ENCODE data around the gene CIDEB. TPM values are rescaled to one million over a fixed set of nuclear protein-coding genes. Genes with fewer than 3 reads are reported as not detected.
A peak's percentile ranks its signal among the peaks of the same experiment; 100 is the strongest.

The CIDEB gene
- total and polyA plus RNA-seq, 9 of the 15 experiments (the other 6 are each of a cell fraction or from before 2014, with no cell fraction given): 0.03 to 0.35 (median 0.09) TPM; not detected in 3

GRCh38 chr14:24274101-24274543 is 33.7 kb downstream of the CIDEB start:
- Histone ChIP-seq H3K9ac (ENCODE audit: insufficient read depth in 1 of 2, low read depth in 2 of 2, low read length in 2 of 2) (no peak overlapping the region; a peak in 1 of 4 replicates), H3K4me1 (replicated peaks in 1 of 2; ENCODE audit: control insufficient read depth in 2 of 2, insufficient read depth in 2 of 2, low read length in 2 of 2) (peaks cover 27 to 29% of the 10 kb centered on the region in 2 experiments; a peak in 4 of 5 replicates), H3K9me3 (replicated peaks; ENCODE audit: control insufficient read depth, insufficient read depth, low read depth, low read length) (no peaks in the 10 kb centered on the region), H3K27ac (ENCODE audit: extremely low read depth, low read depth, low read length) (peak overlapping the region; percentile 45; the same call in 1 of the 3 replicates), H3K79me2 (ENCODE audit: control insufficient read depth, insufficient read depth, low read length) (peaks cover 9% of the 10 kb centered on the region; the same call in 1 of the 3 replicates), H3K4me2 (ENCODE audit: insufficient read depth, low read length) (peak overlapping the region; percentile 52), H2AFZ (ENCODE audit: low read depth, low read length) (0 out of 2 replicates have a peak overlapping the region, but pooled peaks have one; percentile 19), H3K36me3 (ENCODE audit: control insufficient read depth, insufficient read depth, low read length) (no peaks in the 10 kb centered on the region; the same call in 2 of the 3 replicates), H3K4me3 (no peak overlapping the region), H3K9me1 (ENCODE audit: control insufficient read depth, insufficient read depth, low read length) (peaks cover 2% of the 10 kb centered on the region), H4K20me1 (replicated peaks; ENCODE audit: control insufficient read depth, insufficient read depth, low read length) (no peaks in the 10 kb centered on the region; the same call in 1 of the 2 replicates), H3K27me3 (ENCODE audit: control insufficient read depth in 2 of 2, insufficient read depth in 2 of 2, low read length in 2 of 2) (no peaks in the 10 kb centered on the region)
- 18% methylated on average over 3 of the region's 3 CpGs for WGBS (ENCODE audit: insufficient coverage, low coverage, missing lambda C conversion rate)
- FAIRE-seq (peak; percentile 46), DNase-seq (ENCODE audit: extremely low read depth in 1 of 4, low spot score in 3 of 4) (peak in 2 of 4 experiments; percentile 48 to 71), ATAC-seq (no peak)
- no TSS peak for BruUV-seq (replicated peaks)
- in situ Hi-C loops (cut with MboI): no loop called here
- intact Hi-C loops (cut with micrococcal nuclease): no loop called here
- POLR2A ChIA-PET: interaction anchor here (0.6 to 1.2 kb wide), 3 partner anchors 11 to 39 kb away, joined by 3 to 4 read pairs (median 3); partner anchors contain the start of gene TGM1
- CTCF ChIA-PET (ENCODE audit: low intra/inter-chr PET ratio): no interaction called here
- TF ChIP-seq ARID1B (IDR thresholded peaks at IDR 0.05) (peak; percentile 88), MAX (CRISPR knock-in tag; IDR thresholded peaks at IDR 0.05) (no peak), ZNF175 (CRISPR knock-in tag; IDR thresholded peaks at IDR 0.05; ENCODE audit: low read depth) (no peak), ZNF644 (tag; IDR thresholded peaks at IDR 0.05; ENCODE audit: low read depth) (no peak), MBD1 (CRISPR knock-in tag; IDR thresholded peaks at IDR 0.05) (no peak), ZNF57 (CRISPR knock-in tag; IDR thresholded peaks at IDR 0.05) (no peak), PCBP1 (IDR thresholded peaks at IDR 0.05; ENCODE audit: low read depth, low read length, poor library complexity, severe bottlenecking) (no peak), ADNP (tag; IDR thresholded peaks at IDR 0.05) (no peak), ZNF592 (IDR thresholded peaks at IDR 0.05) (no peak), ZBTB7A (IDR thresholded peaks at IDR 0.05; ENCODE audit: borderline replicate concordance, control insufficient read depth, low read depth, low read length) (no peak), SETDB1 (IDR thresholded peaks at IDR 0.05; ENCODE audit: low read length) (no peak), MXD1 (CRISPR knock-in tag; IDR thresholded peaks at IDR 0.05; ENCODE audit: borderline replicate concordance, poor library complexity, severe bottlenecking) (no peak), GATAD2B (IDR thresholded peaks at IDR 0.05; ENCODE audit: borderline replicate concordance) (no peak), RNF2 (IDR thresholded peaks at IDR 0.05) (no peak), BRD4 (IDR thresholded peaks at IDR 0.05) (no peak)

Data from K562 (cell line).